Mesenchymal stem cell (in vitro differentiated cells and primary cell): ENCODE data around the gene TICAM1.
"Not testable (repeated sequence)": the region's sequence is repeated elsewhere in the genome, so short reads cannot be mapped to it uniquely, and the experiment has no call there.

Experiments used
- DNase-seq: peaks from one replicate; pipeline ENCODE4 v3.0.0-alpha.2; 2013
- H2AFZ ChIP-seq: one replicate; pipeline ENCODE4 v1.6.1; 2013; ENCODE audit warnings: low read depth, mild to moderate bottlenecking, control low read depth, inconsistent platforms, low read length, moderate library complexity
- H2AK5ac ChIP-seq: 2 replicates; pipeline ENCODE4 v1.6.1; 2013; ENCODE audit warnings: low read length, moderate library complexity, mild to moderate bottlenecking, inconsistent platforms; ENCODE audit not compliant: severe bottlenecking
- H2BK120ac ChIP-seq: one replicate; pipeline ENCODE4 v1.6.1; 2013; ENCODE audit warnings: low read depth, mild to moderate bottlenecking, inconsistent platforms, low read length, moderate library complexity
- H2BK12ac ChIP-seq, 2 experiments: one replicate each; pipeline ENCODE4 v1.6.1; 2013; ENCODE audit warnings: inconsistent platforms in 2 of 2, low read length in 2 of 2, mild to moderate bottlenecking in 2 of 2, moderate library complexity in 2 of 2, control low read depth in 1 of 2
- H2BK15ac ChIP-seq: one replicate; pipeline ENCODE4 v1.6.1; 2013; ENCODE audit warnings: mild to moderate bottlenecking, low read depth, inconsistent platforms; ENCODE audit not compliant: poor library complexity, severe bottlenecking
- H2BK5ac ChIP-seq: 2 replicates; pipeline ENCODE4 v1.6.1; 2013; ENCODE audit warnings: low read depth, mild to moderate bottlenecking, low read length, control low read depth, inconsistent platforms; ENCODE audit not compliant: poor library complexity, severe bottlenecking
- H3K14ac ChIP-seq, 2 experiments: one replicate each; pipeline ENCODE4 v1.6.1; 2013; ENCODE audit warnings: inconsistent platforms in 2 of 2, low read length in 2 of 2, control low read depth in 1 of 2, mild to moderate bottlenecking in 1 of 2, moderate library complexity in 1 of 2
- H3K18ac ChIP-seq, 2 experiments: one replicate each; pipeline ENCODE4 v1.6.1; 2013; ENCODE audit warnings: inconsistent platforms in 2 of 2, low read length in 2 of 2, control low read depth in 1 of 2, low read depth in 1 of 2, mild to moderate bottlenecking in 1 of 2
- H3K23ac ChIP-seq, 2 experiments: one replicate each; pipeline ENCODE4 v1.6.1; 2013; ENCODE audit warnings: inconsistent platforms in 2 of 2, low read length in 2 of 2, mild to moderate bottlenecking in 2 of 2, moderate library complexity in 2 of 2, control low read depth in 1 of 2
- H3K27ac ChIP-seq: 2 replicates; pipeline ENCODE4 v1.5.1; 2013; ENCODE audit warnings: mild to moderate bottlenecking, moderate library complexity, low read length, control low read depth, inconsistent platforms; ENCODE audit not compliant: poor library complexity, severe bottlenecking
- H3K27me3 ChIP-seq, 2 experiments: 2 replicates each; pipeline versions ENCODE4 v1.6.1 to v1.7.0; 2013; ENCODE audit warnings: low read length in 2 of 2, mild to moderate bottlenecking in 2 of 2, moderate library complexity in 2 of 2, control low read depth in 1 of 2, inconsistent platforms in 1 of 2; ENCODE audit not compliant: control insufficient read depth in 1 of 2, insufficient read depth in 1 of 2
- H3K36me3 ChIP-seq, 2 experiments: 2 replicates each; pipeline versions ENCODE4 v1.6.1 to v1.7.0; 2013; ENCODE audit warnings: low read length in 2 of 2, control low read depth in 1 of 2, inconsistent platforms in 1 of 2, low read depth in 1 of 2, mild to moderate bottlenecking in 1 of 2; ENCODE audit not compliant: insufficient read depth in 2 of 2, control insufficient read depth in 1 of 2
- H3K4ac ChIP-seq, 2 experiments: one replicate each; pipeline ENCODE4 v1.6.1; 2013; ENCODE audit warnings: inconsistent platforms in 2 of 2, low read length in 2 of 2, mild to moderate bottlenecking in 2 of 2, moderate library complexity in 2 of 2, control low read depth in 1 of 2, low read depth in 1 of 2
- H3K4me1 ChIP-seq: 2 replicates; pipeline ENCODE4 v1.6.1; 2013; ENCODE audit warnings: low read depth, low read length, control low read depth; ENCODE audit not compliant: control insufficient read depth, insufficient read depth
- H3K4me2 ChIP-seq: 2 replicates; pipeline ENCODE4 v1.6.1; 2013; ENCODE audit warnings: low read length, mild to moderate bottlenecking, inconsistent platforms; ENCODE audit not compliant: poor library complexity, severe bottlenecking
- H3K4me3 ChIP-seq, 2 experiments: 2 replicates each; pipeline versions ENCODE4 v1.5.1 to v1.7.0; 2013; ENCODE audit warnings: low read length in 2 of 2, mild to moderate bottlenecking in 2 of 2, control low read depth in 1 of 2, low read depth in 1 of 2; ENCODE audit not compliant: insufficient read depth in 1 of 2
- H3K79me1 ChIP-seq: replicated peaks from 2 replicates; pipeline ENCODE4 v1.6.1; 2013; ENCODE audit warnings: mild to moderate bottlenecking, control low read depth, low read length, inconsistent platforms; ENCODE audit not compliant: poor library complexity, severe bottlenecking
- H3K9ac ChIP-seq: 2 replicates; pipeline ENCODE4 v1.7.0; 2013; ENCODE audit warnings: mild to moderate bottlenecking, low read length, moderate library complexity
- H3K9me3 ChIP-seq: 2 replicates; pipeline ENCODE4 v1.7.0; 2013; ENCODE audit warnings: mild to moderate bottlenecking, low read length; ENCODE audit not compliant: control insufficient read depth
- H4K8ac ChIP-seq: one replicate; pipeline ENCODE4 v1.6.1; 2013; ENCODE audit warnings: inconsistent platforms, mild to moderate bottlenecking, low read length, moderate library complexity
- H4K91ac ChIP-seq: one replicate; pipeline ENCODE4 v1.6.1; 2013; ENCODE audit warnings: mild to moderate bottlenecking, low read length, inconsistent platforms
- WGBS: methylation state at CpG from one replicate; pipeline ENCODE4 v1.1.7; 2013; ENCODE audit warnings: mixed read lengths; 5-methylcytosine and 5-hydroxymethylcytosine counted together

TICAM1 gene

DNA sequence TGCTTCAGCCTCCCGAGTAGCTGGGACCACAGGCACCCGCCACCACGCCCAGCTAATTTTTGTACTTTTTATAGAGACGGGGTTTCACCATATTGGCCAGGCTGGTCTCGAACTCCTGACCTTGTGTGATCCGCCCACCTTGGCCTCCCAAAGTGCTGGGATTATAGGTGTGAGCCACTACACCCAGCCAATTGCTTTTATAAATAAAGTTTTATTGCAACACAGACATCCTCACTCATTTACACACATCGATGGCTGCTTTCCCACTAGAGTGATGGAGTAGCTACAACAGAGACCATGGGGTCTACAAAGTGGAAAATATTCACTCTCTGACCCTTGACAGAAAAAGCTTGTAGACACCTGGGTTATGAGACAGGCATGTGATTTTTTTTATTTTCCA lies 9.2 kb downstream of the TICAM1 start:
- H3K79me1 ChIP-seq, result peaks cover 18% of the 10 kb centered on the region
- not testable (repeated sequence) for H2BK15ac ChIP-seq, H3K18ac ChIP-seq, H3K4me2 ChIP-seq, H4K91ac ChIP-seq, H2BK120ac ChIP-seq, H3K4ac ChIP-seq, H3K4me1 ChIP-seq, H2BK5ac ChIP-seq, H3K23ac ChIP-seq, H3K14ac ChIP-seq, H2AK5ac ChIP-seq, H3K9ac ChIP-seq, H2BK12ac ChIP-seq, H2AFZ ChIP-seq, H3K4me3 ChIP-seq, H3K27ac ChIP-seq, DNase-seq, H3K9me3 ChIP-seq, H3K27me3 ChIP-seq, H4K8ac ChIP-seq
- WGBS, result 100% methylated on average over 6 of the region's 7 CpGs
- peaks cover 32% of the 10 kb centered on the region in 2 experiments for H3K36me3 ChIP-seq

DNA sequence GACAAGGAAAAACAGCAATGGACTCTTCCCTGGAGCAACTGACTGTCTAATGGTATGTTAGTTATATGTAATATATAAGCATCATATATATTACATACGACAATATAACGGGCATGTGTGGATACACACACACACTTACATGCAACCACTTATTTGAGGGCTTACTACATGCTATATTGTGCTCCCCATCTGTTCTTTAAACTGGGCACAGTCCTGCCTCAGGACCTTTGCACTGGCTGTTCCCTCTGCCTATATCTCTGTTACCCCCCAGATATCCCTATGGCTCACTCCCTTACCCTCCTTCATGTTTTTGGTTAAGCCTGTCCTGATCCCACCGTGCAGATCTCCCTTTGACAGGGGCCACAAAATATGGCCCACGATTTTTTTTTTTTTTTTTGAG lies 10.2 kb downstream of the TICAM1 start:
- Histone ChIP-seq H3K18ac (no peak overlapping the region), H2BK12ac (no peak overlapping the region), H2BK120ac (no peak overlapping the region), H2BK15ac (no peak overlapping the region), H3K27ac (no peak overlapping the region), H3K4me3 (no peak overlapping the region), H4K91ac (no peak overlapping the region), H3K4ac (no peak overlapping the region), H3K4me2 (no peak overlapping the region), H2AFZ (no peak overlapping the region), H3K36me3 (peaks cover 43% of the 10 kb centered on the region in 2 experiments), H3K9me3 (no peaks in the 10 kb centered on the region), H3K4me1 (no peaks in the 10 kb centered on the region), H2BK5ac (no peak overlapping the region), H3K23ac (no peak overlapping the region), H3K9ac (no peak overlapping the region), H4K8ac (no peak overlapping the region), H2AK5ac (no peak overlapping the region), H3K27me3 (no peaks in the 10 kb centered on the region), H3K14ac (no peak overlapping the region), H3K79me1 (peaks cover 22% of the 10 kb centered on the region)
- 77% methylated on average over 4 of the region's 4 CpGs for WGBS
- DNase-seq, result no peak

GRCh38 chr19:4817467-4818277 lies 13.8 kb downstream of the TICAM1 start:
- Histone ChIP-seq H3K4ac (no peak overlapping the region), H2BK15ac (no peak overlapping the region), H3K4me2 (no peak overlapping the region), H3K4me3 (no peak overlapping the region), H3K18ac (no peak overlapping the region), H2AK5ac (no peak overlapping the region), H2AFZ (no peak overlapping the region), H3K9me3 (no peaks in the 10 kb centered on the region), H3K36me3 (peaks cover 35 to 40% of the 10 kb centered on the region in 2 experiments), H3K14ac (no peak overlapping the region), H3K4me1 (peaks cover 5% of the 10 kb centered on the region), H2BK5ac (no peak overlapping the region), H3K23ac (no peak overlapping the region), H2BK12ac (no peak overlapping the region), H3K9ac (no peak overlapping the region), H4K8ac (no peak overlapping the region), H2BK120ac (no peak overlapping the region), H3K27ac (no peak overlapping the region), H3K79me1 (peaks cover 23% of the 10 kb centered on the region), H3K27me3 (no peaks in the 10 kb centered on the region), H4K91ac (no peak overlapping the region)
- no peak for DNase-seq
- WGBS, result 97% methylated on average over 32 of the region's 32 CpGs

DNA sequence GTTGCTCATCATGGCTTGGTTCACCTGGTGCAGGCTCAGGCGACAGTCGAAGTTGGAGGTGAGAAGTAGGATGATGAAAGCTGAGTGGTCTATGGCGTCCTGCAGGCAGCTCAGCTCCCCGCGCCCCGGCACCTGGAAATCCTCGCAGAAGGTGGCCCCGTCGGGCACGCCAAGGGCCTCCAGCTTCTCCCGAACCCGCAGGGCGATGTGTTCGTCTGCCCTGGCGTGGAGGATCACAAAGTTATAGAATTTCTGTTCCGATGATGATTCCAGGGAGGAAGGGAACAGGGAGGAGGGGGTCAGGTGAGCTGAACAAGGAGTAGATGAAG lies 14.6 kb downstream of the TICAM1 start:
- Histone ChIP-seq H3K27me3 (no peaks in the 10 kb centered on the region), H3K4me2 (no peak overlapping the region), H4K8ac (no peak overlapping the region), H2BK15ac (no peak overlapping the region), H3K27ac (no peak overlapping the region), H3K14ac (no peak overlapping the region), H3K79me1 (peaks cover 21% of the 10 kb centered on the region), H3K4me1 (peaks cover 5% of the 10 kb centered on the region), H3K18ac (no peak overlapping the region), H2BK12ac (no peak overlapping the region), H3K4me3 (no peak overlapping the region), H2BK120ac (no peak overlapping the region), H2AK5ac (no peak overlapping the region), H3K23ac (no peak overlapping the region), H2AFZ (no peak overlapping the region), H3K9ac (no peak overlapping the region), H3K36me3 (peaks cover 35 to 37% of the 10 kb centered on the region in 2 experiments), H2BK5ac (no peak overlapping the region), H4K91ac (no peak overlapping the region), H3K4ac (no peak overlapping the region), H3K9me3 (no peaks in the 10 kb centered on the region)
- WGBS, result 97% methylated on average over 16 of the region's 16 CpGs
- DNase-seq, result no peak
